CD14-positive monocyte (primary cell): Measurements from ENCODE around the gene PCBP3. TPM values are rescaled to one million over a fixed set of nuclear protein-coding genes. Genes with fewer than 3 reads are reported as not detected.

Experiments
- DNase-seq, 3 donors: peaks; one replicate each; pipeline ENCODE4 v3.0.0-alpha.2; 2011 to 2022
- H2AFZ ChIP-seq: 2 replicates; pipeline ENCODE4 v1.6.0; 2012; ENCODE audit warnings: mild to moderate bottlenecking, low read depth, low read length, inconsistent platforms; ENCODE audit not compliant: insufficient read depth, poor library complexity, severe bottlenecking
- H3K27ac ChIP-seq, 2 donors: 1 replicate in 1 of 2; 2 replicates in 1 of 2; pipeline ENCODE4 v1.5.1; 2012 to 2013; ENCODE audit warnings: low read length in 2 of 2, control low read depth in 1 of 2, inconsistent platforms in 1 of 2, low read depth in 1 of 2, mild to moderate bottlenecking in 1 of 2
- H3K27me3 ChIP-seq, 2 donors: one replicate each; pipeline versions ENCODE4 v1.6.0 to v1.6.1; 2011 to 2013; ENCODE audit warnings: low read length in 2 of 2; ENCODE audit not compliant: control insufficient read depth in 2 of 2, insufficient read depth in 2 of 2
- H3K36me3 ChIP-seq, 2 donors: replicated peaks in 1 of 2; 1 replicate in 1 of 2; 2 replicates in 1 of 2; pipeline versions ENCODE4 v1.5.1 to v1.6.1; 2012 to 2013; ENCODE audit warnings: low read length in 2 of 2, control low read depth in 1 of 2, inconsistent platforms in 1 of 2, mild to moderate bottlenecking in 1 of 2; ENCODE audit not compliant: insufficient read depth in 2 of 2, control insufficient read depth in 1 of 2
- H3K4me1 ChIP-seq, 2 donors: 1 replicate in 1 of 2; 2 replicates in 1 of 2; pipeline versions ENCODE4 v1.5.1 to v1.6.1; 2012 to 2013; ENCODE audit warnings: low read length in 2 of 2, control low read depth in 1 of 2, inconsistent platforms in 1 of 2, mild to moderate bottlenecking in 1 of 2, moderate library complexity in 1 of 2; ENCODE audit not compliant: insufficient read depth in 2 of 2, control insufficient read depth in 1 of 2
- H3K4me2 ChIP-seq: replicated peaks from 2 replicates; pipeline ENCODE3; 2012; ENCODE audit warnings: low read length, moderate library complexity, mild to moderate bottlenecking; ENCODE audit not compliant: poor library complexity, severe bottlenecking; ENCODE audit errors: extremely low read depth
- H3K4me3 ChIP-seq, 3 experiments: fragments of 200-600 bp in 1 of 3; sonication (generic) in 1 of 3; replicated peaks in 1 of 3; 1 replicate in 2 of 3; 2 replicates in 1 of 3; pipeline ENCODE4 v1.5.1; 2011 to 2013; ENCODE audit warnings: low read length in 3 of 3, mild to moderate bottlenecking in 3 of 3, control low read depth in 2 of 3, low read depth in 2 of 3, inconsistent platforms in 1 of 3, moderate library complexity in 1 of 3
- H3K79me2 ChIP-seq: 2 replicates; pipeline ENCODE4 v1.6.0; 2012; ENCODE audit warnings: mild to moderate bottlenecking, control low read depth, inconsistent platforms, low read length, moderate library complexity; ENCODE audit not compliant: insufficient read depth
- H3K9ac ChIP-seq: 2 replicates; pipeline ENCODE4 v1.6.0; 2017; ENCODE audit warnings: low read length, mild to moderate bottlenecking; ENCODE audit not compliant: insufficient read depth, poor library complexity, severe bottlenecking
- H3K9me3 ChIP-seq, 2 donors: replicated peaks in 1 of 2; 1 replicate in 1 of 2; 2 replicates in 1 of 2; pipeline versions ENCODE4 v1.5.1 to v1.6.1; 2012 to 2013; ENCODE audit warnings: low read length in 2 of 2, control low read depth in 1 of 2; ENCODE audit not compliant: control insufficient read depth in 1 of 2, insufficient read depth in 1 of 2
- H4K20me1 ChIP-seq: 2 replicates; pipeline ENCODE4 v1.6.0; 2012; ENCODE audit warnings: mild to moderate bottlenecking, low read length, control low read depth, moderate library complexity; ENCODE audit not compliant: insufficient read depth
- H3K27ac Mint-ChIP-seq, 7 donors: one replicate each; pipeline ENCODE4 v1.8.0; 2020; ENCODE audit warnings: mild to moderate bottlenecking in 7 of 7, mixed read lengths in 7 of 7, moderate library complexity in 6 of 7, inconsistent platforms in 2 of 7
- H3K27me3 Mint-ChIP-seq, 3 donors: one replicate each; pipeline ENCODE4 v1.8.0; 2021 to 2022; ENCODE audit warnings: low read depth in 3 of 3, mild to moderate bottlenecking in 3 of 3, mixed read lengths in 3 of 3, moderate library complexity in 3 of 3, inconsistent platforms in 1 of 3
- H3K36me3 Mint-ChIP-seq, 2 donors: one replicate each; pipeline ENCODE4 v1.8.0; 2020; ENCODE audit warnings: mixed read lengths in 2 of 2, inconsistent platforms in 1 of 2, mild to moderate bottlenecking in 1 of 2
- H3K4me1 Mint-ChIP-seq: one replicate; pipeline ENCODE4 v1.8.0; 2020; ENCODE audit warnings: mild to moderate bottlenecking, mixed read lengths
- H3K4me3 Mint-ChIP-seq, 2 donors: one replicate each; pipeline ENCODE4 v1.8.0; 2020; ENCODE audit warnings: mild to moderate bottlenecking in 2 of 2, mixed read lengths in 2 of 2, moderate library complexity in 1 of 2
- H3K9me3 Mint-ChIP-seq, 7 donors: one replicate each; pipeline ENCODE4 v1.8.0; 2020 to 2022; ENCODE audit warnings: mixed read lengths in 7 of 7, mild to moderate bottlenecking in 6 of 7, moderate library complexity in 6 of 7, inconsistent platforms in 2 of 7
- CTCF ChIP-seq: fragments of 200-600 bp; IDR thresholded peaks from one replicate; pipeline ENCODE4 v1.8.0; 2022; ENCODE audit warnings: antibody characterized with exemption, mild to moderate bottlenecking
- WGBS: methylation state at CpG from one replicate; pipeline ENCODE4 v1.1.5; 2013; ENCODE audit warnings: missing lambda C conversion rate; ENCODE audit not compliant: insufficient coverage; 5-methylcytosine and 5-hydroxymethylcytosine counted together
- intact Hi-C, 2 donors: fragments of 100-400 bp; cut with micrococcal nuclease; formaldehyde crosslinking; loops; one replicate each; pipeline versions ENCODE4 v1.15.0 to v1.15.1; 2023
- polyA plus RNA-seq, 3 donors: library from polyadenylated mRNA; depleted of rRNA in 1 of 3; unstranded in 2 of 3; stranded (reverse) in 1 of 3; fragments of 300-500 nt in 2 of 3; fragments of >200 nt in 1 of 3; fragmentation: Illumina TruSeq in 2 of 3; gene quantifications; 1 replicate in 2 of 3; 2 replicates in 1 of 3; pipeline ENCODE4 v1.2.3, GENCODE V29; 2012 to 2021

PCBP3 gene
- polyA plus RNA-seq, 3 donors = 0.34 to 0.49 TPM; not detected in 1

- Mint-ChIP-seq H3K27ac (no peak overlapping the region), H3K9me3 (no peaks in the 10 kb centered on the region), H3K4me3 (no peak overlapping the region), H3K27me3 (peaks cover 0 to 2% (median 1%) of the 10 kb centered on the region in 3 donors), H3K4me1 (peaks cover 1% of the 10 kb centered on the region), H3K36me3 (no peaks in the 10 kb centered on the region)
- no peak for TF ChIP-seq CTCF
- WGBS = no CpG with 5 or more reads among the region's 2 CpGs
- no peak overlapping the region for H3K4me3 ChIP-seq
- H4K20me1 ChIP-seq = no peaks in the 10 kb centered on the region
- H3K36me3 ChIP-seq = no peaks in the 10 kb centered on the region
- intact Hi-C loops = loop anchor here in 1 of 2 donors (10.0 kb wide), 1 partner anchor 64 kb away; no protein-coding TSS in a partner anchor
- no peaks in the 10 kb centered on the region for H3K9me3 ChIP-seq
- no peaks in the 10 kb centered on the region for H3K79me2 ChIP-seq
- no peak overlapping the region for H3K9ac ChIP-seq
- no peak for DNase-seq
- no peak overlapping the region for H3K4me2 ChIP-seq
- no peaks in the 10 kb centered on the region for H3K27me3 ChIP-seq
- no peak overlapping the region for H2AFZ ChIP-seq
- H3K4me1 ChIP-seq = no peaks in the 10 kb centered on the region
- H3K27ac ChIP-seq = no peak overlapping the region
Observed at GRCh38 chr21:45848331-45848730, 204.8 kb downstream of the PCBP3 start.

- 100% methylated on average over 1 of the region's 2 CpGs for WGBS
Observed at GRCh38 chr21:45848805-45849204, 205.3 kb downstream of the PCBP3 start.

More at GRCh38 chr21:45848805-45849204, 205.3 kb downstream of the PCBP3 start:
- no peak overlapping the region for H3K27ac Mint-ChIP-seq
- no peaks in the 10 kb centered on the region for H3K4me1 ChIP-seq
- no peak for DNase-seq
- no peak overlapping the region for H3K4me3 Mint-ChIP-seq
- no peaks in the 10 kb centered on the region for H3K36me3 Mint-ChIP-seq
- peaks cover 0 to 2% (median 1%) of the 10 kb centered on the region in 3 donors for H3K27me3 Mint-ChIP-seq
- H3K27ac ChIP-seq = no peak overlapping the region
- TF ChIP-seq CTCF = no peak
- no peak overlapping the region for H3K9ac ChIP-seq
- no peaks in the 10 kb centered on the region for H3K9me3 Mint-ChIP-seq
- H3K4me1 Mint-ChIP-seq = peaks cover 1% of the 10 kb centered on the region
- intact Hi-C loops = loop anchor here in 1 of 2 donors (10.0 kb wide), 1 partner anchor 64 kb away; no protein-coding TSS in a partner anchor
- no peaks in the 10 kb centered on the region for H3K9me3 ChIP-seq
- no peaks in the 10 kb centered on the region for H3K27me3 ChIP-seq
- no peak overlapping the region for H3K4me3 ChIP-seq
- H4K20me1 ChIP-seq = no peaks in the 10 kb centered on the region
- no peak overlapping the region for H3K4me2 ChIP-seq
- H3K79me2 ChIP-seq = no peaks in the 10 kb centered on the region
- no peaks in the 10 kb centered on the region for H3K36me3 ChIP-seq
- H2AFZ ChIP-seq = no peak overlapping the region
